ENCODE results near the gene NOPCHAP1.

Gene NOPCHAP1

GRCh38 chr12:105018012-105018411 is 31.9 kb downstream of the NOPCHAP1 start:
- H3K4me3 ChIP-seq (ENCODE audit: low read depth, low read length): no peak overlapping the region
- TF ChIP-seq CTCF (IDR thresholded peaks at IDR 0.05; ENCODE audit: control insufficient read depth, extremely low read depth, insufficient read depth): no peak
- DNase-seq (ENCODE audit: low read depth): no peak

DNA sequence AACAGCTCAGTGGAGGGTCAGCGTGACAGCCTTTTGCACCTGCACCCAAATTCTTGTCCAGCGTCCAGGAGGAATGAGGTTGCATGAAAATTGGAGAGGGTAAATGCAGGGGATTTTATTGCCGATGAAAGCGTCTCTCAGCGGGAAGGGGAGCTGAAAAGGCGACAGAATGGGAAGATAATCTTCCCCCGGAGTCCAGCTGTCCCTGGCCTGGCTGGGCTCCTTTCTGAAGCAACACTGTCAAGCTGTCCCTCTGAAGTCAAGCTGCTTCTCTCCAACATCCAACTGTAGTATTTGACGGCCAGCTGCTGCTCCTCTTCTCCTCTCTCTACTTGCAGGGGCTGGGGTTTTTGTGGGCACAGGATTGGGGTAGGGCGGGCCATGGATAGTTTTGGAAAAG is 32.7 kb downstream of the NOPCHAP1 start:
- no peak for TF ChIP-seq CTCF (IDR thresholded peaks at IDR 0.05; ENCODE audit: control insufficient read depth, extremely low read depth, insufficient read depth)
- no peak for DNase-seq (ENCODE audit: low read depth)
- no peak overlapping the region for H3K4me3 ChIP-seq (ENCODE audit: low read depth, low read length)

DNA sequence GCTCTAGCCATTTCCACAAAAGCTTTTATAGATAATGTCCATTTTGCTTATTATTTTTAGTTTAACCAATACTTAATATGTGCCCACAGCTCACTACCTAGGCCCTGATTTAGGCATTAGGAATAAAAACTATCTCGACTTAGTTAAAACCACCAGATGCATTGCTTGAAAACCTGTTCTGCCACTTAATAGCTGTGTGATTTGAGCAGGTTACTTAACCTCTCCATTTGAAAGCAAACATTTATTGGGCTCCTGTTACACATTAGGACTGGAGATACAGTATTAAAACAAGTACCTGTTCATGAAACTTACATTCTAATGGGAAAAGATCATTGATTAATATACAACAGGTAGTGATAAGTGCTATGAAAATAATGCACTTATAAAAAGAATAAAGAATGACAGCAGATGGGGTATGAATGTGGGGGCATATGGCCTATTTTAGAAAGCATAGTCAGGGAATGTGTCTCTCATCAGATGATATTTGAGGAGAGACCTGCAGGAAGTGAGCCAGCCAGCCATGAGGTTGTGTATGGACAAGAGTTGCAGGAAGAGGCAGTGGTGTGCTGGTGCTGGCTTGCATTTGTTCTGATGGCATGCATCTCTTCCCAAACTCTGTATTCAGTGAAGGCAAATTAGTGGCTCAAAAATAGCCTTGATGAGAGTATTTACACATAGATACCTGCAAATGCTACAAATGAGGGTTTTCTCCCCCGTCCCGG is 34.3 kb downstream of the NOPCHAP1 start:
- peak; percentile 63 for DNase-seq (ENCODE audit: low read depth)
- H3K4me3 ChIP-seq (ENCODE audit: low read depth, low read length): no peak overlapping the region
- TF ChIP-seq CTCF (IDR thresholded peaks at IDR 0.05; ENCODE audit: control insufficient read depth, extremely low read depth, insufficient read depth): no peak

- no peak overlapping the region for H3K4me3 ChIP-seq (ENCODE audit: low read depth, low read length)
- DNase-seq (ENCODE audit: low read depth): no peak
- TF ChIP-seq CTCF (IDR thresholded peaks at IDR 0.05; ENCODE audit: control insufficient read depth, extremely low read depth, insufficient read depth): no peak
These were observed 38.8 kb downstream of the NOPCHAP1 start for GRCh38 chr12:105024928-105025327.

DNA sequence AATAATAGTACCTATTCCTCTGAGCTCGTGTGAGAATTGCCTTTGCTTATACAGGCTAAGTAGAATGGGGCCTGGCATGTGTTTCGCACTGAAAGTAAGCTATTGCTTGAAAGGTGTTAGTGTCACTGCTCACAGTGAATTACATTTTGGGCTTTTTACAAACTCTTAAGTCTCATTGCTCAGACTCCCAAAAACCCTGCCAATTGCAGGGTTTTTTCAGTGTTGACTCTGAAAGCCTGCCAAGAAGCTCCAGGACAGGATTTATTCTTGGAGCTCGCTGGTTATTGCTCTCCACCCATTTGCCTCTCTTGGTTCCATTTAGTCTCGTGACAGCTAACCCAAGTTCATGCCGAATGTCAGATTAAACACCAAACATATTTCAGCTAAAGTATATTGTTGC is 39.8 kb downstream of the NOPCHAP1 start:
- peak; percentile 58 for DNase-seq (ENCODE audit: low read depth)
- no peak overlapping the region for H3K4me3 ChIP-seq (ENCODE audit: low read depth, low read length)
- TF ChIP-seq CTCF (IDR thresholded peaks at IDR 0.05; ENCODE audit: control insufficient read depth, extremely low read depth, insufficient read depth): no peak

- TF ChIP-seq CTCF (IDR thresholded peaks at IDR 0.05; ENCODE audit: control insufficient read depth, extremely low read depth, insufficient read depth): no peak
- DNase-seq (ENCODE audit: low read depth): no peak
- H3K4me3 ChIP-seq (ENCODE audit: low read depth, low read length): no peak overlapping the region
These were observed 40.3 kb downstream of the NOPCHAP1 start for GRCh38 chr12:105026411-105026810.
